HG02938 (cell line): ENCODE results near the gene ADAMTS9.

Experiments
- ATAC-seq: cut with Tn5 transposase; IDR thresholded peaks from one replicate; pipeline ENCODE4 v1.9.1; 2021; ENCODE audit warnings: mild to moderate bottlenecking, moderate library complexity; ENCODE audit not compliant: unreplicated experiment

ADAMTS9 gene

GRCh38 chr3:64687086-64687780 is 567 bp downstream of the ADAMTS9 start:
- no peak for ATAC-seq

- no peak for ATAC-seq
These were observed 1.3 kb downstream of the ADAMTS9 start for GRCh38 chr3:64686446-64686908.

- ATAC-seq = no peak
These were observed 1.9 kb downstream of the ADAMTS9 start for GRCh38 chr3:64685800-64686445.

GRCh38 chr3:64685331-64685799 is 2.4 kb downstream of the ADAMTS9 start:
- no peak for ATAC-seq

- ATAC-seq = no peak
These were observed 3.0 kb downstream of the ADAMTS9 start for GRCh38 chr3:64684715-64685261.

GRCh38 chr3:64681827-64682226 is 6.0 kb downstream of the ADAMTS9 start:
- no peak for ATAC-seq

- ATAC-seq = no peak
These were observed 6.8 kb downstream of the ADAMTS9 start for GRCh38 chr3:64681015-64681414.

- no peak for ATAC-seq
These were observed 7.5 kb downstream of the ADAMTS9 start for GRCh38 chr3:64680334-64680733.

- ATAC-seq = no peak
These were observed 9.7 kb downstream of the ADAMTS9 start for GRCh38 chr3:64677961-64678716.

- no peak for ATAC-seq
These were observed 11.0 kb downstream of the ADAMTS9 start for GRCh38 chr3:64676831-64677230.

GRCh38 chr3:64675687-64676247 is 12.0 kb downstream of the ADAMTS9 start:
- ATAC-seq = no peak

- no peak for ATAC-seq
These were observed 13.2 kb downstream of the ADAMTS9 start for GRCh38 chr3:64674591-64675076.

- no peak for ATAC-seq
These were observed 14.6 kb downstream of the ADAMTS9 start for GRCh38 chr3:64673159-64673715.

- ATAC-seq = no peak
These were observed 19.0 kb downstream of the ADAMTS9 start for GRCh38 chr3:64668582-64669510.

- no peak for ATAC-seq
These were observed 19.8 kb downstream of the ADAMTS9 start for GRCh38 chr3:64667887-64668581.

- no peak for ATAC-seq
These were observed 20.7 kb downstream of the ADAMTS9 start for GRCh38 chr3:64667138-64667537.

GRCh38 chr3:64666171-64666588 is 21.6 kb downstream of the ADAMTS9 start:
- no peak for ATAC-seq

GRCh38 chr3:64664397-64664796 is 23.4 kb downstream of the ADAMTS9 start:
- no peak for ATAC-seq

- no peak for ATAC-seq
These were observed 28.2 kb downstream of the ADAMTS9 start for GRCh38 chr3:64659617-64659978.
